ENCODE data around the gene ZNF132.
"Not testable (repeated sequence)": the region's sequence is repeated elsewhere in the genome, so short reads cannot be mapped to it uniquely, and the experiment has no call there.

Gene ZNF132

DNA sequence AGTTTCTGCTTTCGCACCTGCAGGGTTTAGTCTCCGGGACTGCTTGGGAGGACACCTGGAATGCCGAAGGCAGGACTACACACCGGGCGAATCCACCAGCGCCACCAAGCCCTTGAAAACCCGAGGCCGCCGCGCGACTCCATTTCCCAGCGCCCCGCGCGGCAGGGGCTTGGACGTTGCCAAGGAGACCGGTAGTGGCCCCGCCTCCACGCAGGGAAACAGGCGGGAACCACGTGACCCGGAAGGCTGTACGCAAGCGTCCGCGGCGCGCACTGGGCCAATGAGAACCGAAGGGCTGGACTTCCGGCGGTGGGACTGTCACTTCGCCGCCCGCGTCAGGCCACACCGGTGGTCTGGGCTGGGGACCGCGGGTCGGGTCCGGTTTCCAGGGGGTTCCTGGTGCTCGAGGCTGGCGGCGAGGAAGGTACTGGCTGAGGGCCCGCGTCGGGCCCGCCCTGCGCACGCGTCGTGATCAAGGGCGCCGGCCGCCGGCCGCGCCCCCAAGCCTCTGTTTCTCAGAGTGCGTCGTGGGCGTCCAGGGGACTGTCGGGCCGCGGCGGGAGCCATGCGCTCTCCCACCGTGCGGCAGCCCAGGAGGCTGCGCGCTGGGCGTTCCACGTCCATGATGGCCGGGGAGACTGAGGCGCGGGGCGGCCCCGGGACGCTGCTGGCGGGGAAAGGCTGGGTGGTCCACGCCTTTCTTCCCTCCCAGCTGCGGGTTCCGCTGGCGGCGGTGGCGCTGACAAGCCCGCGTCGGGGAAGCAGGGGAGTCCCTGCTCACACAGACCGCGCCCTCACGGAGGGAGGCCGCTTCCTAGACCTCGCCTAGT is 27.0 kb upstream of the ZNF132 start, which contains the start of gene ZNF324:
Gene ZNF324, plus strand, starts transcription at position 321 of the 830 bp plus-strand sequence. CDS start 2,106 bp downstream, outside the sequence.
- peak; percentile 95 for DNase-seq (ENCODE audit: low read depth)

DNA sequence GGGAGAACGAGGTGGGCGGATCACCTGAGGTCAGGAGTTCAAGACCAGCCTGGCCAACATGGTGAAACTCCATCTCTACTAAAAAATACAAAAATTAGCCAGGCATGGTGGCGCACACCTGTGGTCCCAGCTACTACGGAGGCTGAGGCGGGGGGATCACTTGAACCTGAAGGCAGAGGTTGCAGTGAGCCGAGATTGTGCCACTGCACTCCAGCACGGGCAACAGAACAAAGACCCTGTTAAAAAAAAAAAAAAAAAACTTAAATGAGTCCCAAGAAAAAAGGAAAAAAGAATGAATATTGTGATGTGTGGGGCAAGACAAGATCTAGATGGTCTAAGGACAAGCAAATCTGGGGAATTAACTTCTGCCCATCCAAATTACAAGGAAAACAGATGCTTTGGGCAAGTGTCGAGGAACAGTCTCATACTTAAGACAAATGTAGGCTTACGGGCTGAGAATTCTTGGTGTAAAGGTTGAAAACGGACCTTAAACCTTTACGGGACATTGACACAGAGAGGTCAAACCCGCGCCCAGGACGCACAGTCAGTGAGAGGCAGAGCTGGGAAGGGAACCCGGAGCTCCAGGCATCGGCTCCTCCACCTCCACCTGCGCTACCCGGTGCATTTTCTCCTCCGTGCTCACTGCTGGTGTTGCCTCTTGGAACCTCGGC is 26.3 kb upstream of the ZNF132 start:
- DNase-seq (ENCODE audit: low read depth), result no peak

GRCh38 chr19:58460039-58460438 is 20.1 kb upstream of the ZNF132 start:
- no peak for DNase-seq (ENCODE audit: low read depth)

GRCh38 chr19:58456111-58456510 is 16.2 kb upstream of the ZNF132 start:
- DNase-seq (ENCODE audit: low read depth), result no peak

GRCh38 chr19:58455306-58455705 is 15.4 kb upstream of the ZNF132 start:
- no peak for DNase-seq (ENCODE audit: low read depth)

GRCh38 chr19:58453743-58454142 is 13.8 kb upstream of the ZNF132 start:
- no peak for DNase-seq (ENCODE audit: low read depth)

DNA sequence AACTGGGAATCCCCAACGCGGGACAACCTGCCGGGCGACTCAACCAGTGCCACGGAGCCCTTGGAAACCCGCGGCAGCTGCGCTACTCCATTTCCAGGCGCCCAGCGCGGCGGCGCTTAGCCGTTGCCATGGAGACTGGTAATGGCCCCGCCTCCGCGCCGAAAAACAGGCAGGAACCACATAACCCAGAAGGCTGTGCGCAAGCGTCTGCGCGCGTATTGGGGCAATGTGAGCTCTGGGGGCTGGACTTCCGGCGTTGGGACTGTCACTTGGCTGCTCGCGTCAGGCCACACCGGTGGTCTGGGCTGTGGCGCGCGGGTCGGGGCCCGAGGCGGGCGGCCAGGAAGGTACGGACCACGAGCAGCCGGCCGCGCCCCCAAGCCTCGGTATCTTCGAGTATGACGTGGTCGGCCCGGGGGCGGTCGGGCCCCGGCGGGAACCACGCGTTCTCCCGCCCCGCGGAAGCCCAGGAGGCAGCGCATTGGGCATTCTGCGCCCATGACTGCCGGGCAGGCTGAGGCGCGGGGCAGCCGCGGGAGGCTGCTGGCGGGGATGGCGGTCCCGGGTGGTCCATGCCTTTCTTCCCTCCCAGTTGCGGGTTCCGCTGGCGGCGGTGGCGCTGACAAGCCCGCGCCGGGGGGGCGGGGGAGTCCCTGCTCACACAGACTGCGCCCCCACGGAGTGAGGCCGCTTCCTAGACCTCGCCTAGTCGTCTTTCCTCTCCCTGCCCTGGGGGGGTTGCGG is 11.6 kb upstream of the ZNF132 start, which contains the start of gene ZNF324B:
Gene ZNF324B, plus strand, starts transcription at position 265 of the 744 bp plus-strand sequence. CDS start 2,080 bp downstream, outside the sequence.
- DNase-seq (ENCODE audit: low read depth), result peak; percentile 93

GRCh38 chr19:58450856-58451357 is 11.0 kb upstream of the ZNF132 start:
- DNase-seq (ENCODE audit: low read depth), result no peak

- not testable (repeated sequence) for DNase-seq (ENCODE audit: low read depth)
Measured at GRCh38 chr19:58449980-58450379, 10.0 kb upstream of the ZNF132 start.

DNA sequence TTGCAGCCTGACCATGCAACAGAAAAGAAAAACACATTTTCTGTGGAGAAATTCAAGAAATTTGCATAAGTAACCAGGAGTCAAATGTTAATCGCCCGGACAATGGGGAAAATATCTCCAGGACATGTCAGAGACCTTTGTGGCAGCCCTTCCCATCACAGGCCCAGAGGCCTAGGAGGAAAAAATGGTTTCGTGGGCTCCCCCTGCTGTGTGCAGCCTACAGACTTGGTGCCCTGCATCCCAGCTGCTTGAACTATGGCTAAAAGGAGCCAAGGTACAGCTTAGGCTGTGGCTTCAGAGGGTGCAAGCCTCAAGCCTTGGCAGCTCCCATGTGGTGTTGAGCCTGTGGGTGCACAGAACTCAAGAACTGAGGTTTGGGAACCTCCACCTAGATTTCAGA is 8.9 kb upstream of the ZNF132 start:
- DNase-seq (ENCODE audit: low read depth), result not testable (repeated sequence)

- not testable (repeated sequence) for DNase-seq (ENCODE audit: low read depth)
Measured at GRCh38 chr19:58442986-58443385, 3.0 kb upstream of the ZNF132 start.

DNA sequence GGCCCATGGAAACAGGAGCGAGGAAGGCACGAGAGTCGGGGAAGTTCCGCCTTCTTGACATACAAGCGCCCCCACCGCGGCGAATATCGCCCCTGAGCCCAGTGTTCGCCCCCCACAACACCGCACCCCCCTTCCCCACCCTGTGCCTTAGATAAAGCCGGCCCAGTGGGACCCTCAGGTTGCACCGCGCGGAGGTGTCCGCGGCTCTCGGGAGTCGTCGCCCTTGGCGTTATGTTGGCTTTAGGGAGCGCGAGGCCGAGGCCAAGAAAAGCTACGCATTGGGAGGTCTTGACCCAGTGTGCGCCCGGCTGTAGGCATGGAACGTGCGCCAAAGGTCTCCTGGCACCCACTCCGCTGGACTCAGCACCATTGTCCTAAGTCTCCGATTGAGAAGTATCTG is 603 bp upstream of the ZNF132 start:
- DNase-seq (ENCODE audit: low read depth), result no peak

- DNase-seq (ENCODE audit: low read depth), result no peak
Measured at GRCh38 chr19:58434217-58434616, 5.7 kb downstream of the ZNF132 start.

DNA sequence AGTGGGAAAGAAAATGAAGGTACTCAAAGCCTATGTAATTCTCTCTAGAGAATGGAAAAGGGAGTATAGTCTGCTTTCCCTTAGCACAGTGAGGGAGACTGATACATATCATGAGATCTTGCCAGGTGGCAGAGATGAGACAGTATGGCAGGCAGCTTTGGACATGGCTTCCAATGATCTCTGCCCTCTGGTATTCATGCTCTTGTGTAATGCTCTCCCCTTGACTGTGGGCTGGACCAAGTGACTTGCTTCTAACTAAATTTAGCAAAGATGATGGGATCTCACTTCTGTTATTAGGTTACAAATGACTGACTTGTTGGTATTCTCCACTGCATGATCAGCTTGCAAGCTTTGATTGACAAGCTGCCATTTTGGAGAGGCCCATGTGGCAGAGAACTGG is 10.2 kb downstream of the ZNF132 start:
- no peak for DNase-seq (ENCODE audit: low read depth)

- DNase-seq (ENCODE audit: low read depth), result no peak
Measured at GRCh38 chr19:58428617-58429016, 11.3 kb downstream of the ZNF132 start.

- no peak for DNase-seq (ENCODE audit: low read depth)
Measured at GRCh38 chr19:58417071-58417470, 22.9 kb downstream of the ZNF132 start.

- no peak for DNase-seq (ENCODE audit: low read depth)
Measured at GRCh38 chr19:58416604-58417003, 23.3 kb downstream of the ZNF132 start.

DNA sequence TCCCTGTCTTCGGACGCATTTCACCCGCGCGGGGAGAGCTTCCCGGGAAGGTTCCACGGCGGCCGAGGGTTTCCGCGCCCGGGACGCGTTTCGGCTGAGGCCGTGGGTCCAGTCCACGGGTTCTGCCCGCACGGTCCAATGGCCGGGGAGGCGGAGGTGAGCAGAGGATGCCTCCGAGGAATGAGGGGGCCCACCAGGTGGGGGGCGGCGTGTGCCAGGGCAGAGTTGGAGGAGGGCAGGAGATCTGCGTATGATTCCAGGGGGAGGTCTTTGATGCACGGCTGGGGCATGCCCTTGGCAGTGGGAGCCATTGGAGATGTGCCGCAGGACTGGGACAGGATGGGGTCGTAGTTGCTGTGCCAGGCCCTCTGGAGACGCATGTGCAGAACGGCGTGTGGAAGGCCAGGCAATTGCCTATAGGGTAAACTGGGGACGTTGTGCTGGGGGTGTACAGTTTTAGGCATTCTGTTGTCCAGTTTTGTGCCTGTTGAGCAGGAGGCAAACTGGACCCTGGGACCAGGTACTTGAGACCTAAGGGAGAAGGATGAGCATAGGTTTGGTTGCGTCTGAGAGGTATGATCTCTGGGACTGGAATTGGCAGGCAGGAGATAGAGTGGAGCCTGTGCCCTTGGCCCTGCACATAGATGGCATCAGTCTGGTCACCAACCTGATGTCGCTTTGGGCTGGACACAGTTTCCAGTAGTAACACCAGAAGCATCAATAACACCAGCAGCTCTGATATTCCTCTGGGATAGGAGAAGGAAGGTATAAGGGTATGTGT is 30.8 kb downstream of the ZNF132 start:
- peak; percentile 50 for DNase-seq (ENCODE audit: low read depth)

DNA sequence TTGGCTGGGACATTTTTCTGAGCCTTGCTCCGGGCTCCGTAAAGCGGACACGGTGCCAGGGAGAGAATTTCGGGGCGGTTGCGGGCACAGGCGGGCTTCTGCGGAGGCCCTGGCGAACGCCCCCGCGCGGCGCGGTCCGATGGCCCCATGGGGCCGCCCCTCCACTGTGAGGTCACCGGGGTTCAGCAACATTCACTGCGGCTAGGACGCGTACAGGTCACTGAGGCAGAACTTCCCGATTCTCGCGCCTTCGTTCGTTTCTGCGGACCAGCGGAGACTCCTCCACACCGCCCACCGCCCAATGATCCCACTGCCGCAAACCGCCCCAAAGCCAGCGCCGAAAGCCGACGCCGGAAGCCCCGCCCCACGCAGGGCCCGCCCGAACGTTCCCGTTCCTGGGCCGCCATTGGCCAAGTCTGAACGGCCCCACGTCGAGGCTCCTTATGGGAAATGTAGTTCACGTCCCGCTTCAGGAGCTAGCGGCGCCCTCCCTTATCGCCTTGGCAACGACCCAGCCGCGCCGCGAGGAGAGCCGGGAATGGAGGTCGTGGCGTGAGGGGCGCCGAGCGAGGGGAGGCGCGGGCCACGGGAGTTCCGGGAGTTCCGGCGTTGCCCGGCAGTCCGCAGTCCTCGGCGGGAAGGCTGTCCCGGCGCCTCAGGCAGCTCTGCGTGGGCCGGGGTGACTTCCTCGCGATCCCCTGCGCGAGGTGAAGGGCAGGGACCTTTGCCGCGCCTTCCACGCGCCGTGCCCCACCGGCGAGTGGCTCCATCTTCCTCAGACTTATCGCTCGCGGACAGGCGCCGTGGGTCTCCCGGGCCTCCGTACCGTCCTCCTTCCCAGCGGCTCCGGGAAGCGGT is 31.6 kb downstream of the ZNF132 start, which contains the start of gene ZNF584:
Gene ZNF584, plus strand, starts transcription at position 498 of the 858 bp plus-strand sequence. CDS start 499 bp downstream, outside the sequence.
- DNase-seq (ENCODE audit: low read depth), result peak; percentile 91

DNA sequence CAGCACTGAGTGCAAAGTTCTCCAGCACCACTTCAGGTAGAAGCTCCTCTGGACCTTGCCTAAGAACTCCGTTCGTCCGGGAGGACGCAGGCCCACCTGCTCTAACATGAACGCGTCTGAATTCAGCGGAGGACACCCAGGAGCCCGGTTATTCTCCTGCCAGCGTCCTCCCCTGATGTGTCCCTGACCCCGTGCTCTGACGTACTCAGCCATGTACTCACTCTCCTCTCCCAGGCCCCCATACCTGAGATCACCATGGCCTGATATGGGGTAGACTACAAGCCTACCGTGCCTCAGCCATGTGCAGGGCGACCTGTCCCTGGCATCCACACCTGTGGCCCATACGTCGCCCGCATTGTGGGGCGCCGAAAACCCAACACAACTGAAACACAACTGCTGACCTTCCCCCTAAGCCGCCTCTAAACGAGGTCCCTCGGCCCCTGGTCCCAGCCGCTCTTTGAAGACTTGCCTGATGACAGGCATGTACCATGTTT is 32.2 kb downstream of the ZNF132 start:
- peak; percentile 23 for DNase-seq (ENCODE audit: low read depth)
